GM12873 (cell line): ENCODE measurements around the gene RIPOR2.

Experiments used
- CTCF ChIP-seq: IDR thresholded peaks from 2 replicates; pipeline ENCODE4 v1.5.1; 2012; ENCODE audit warnings: low read depth, mild to moderate bottlenecking, moderate library complexity, low read length, control low read depth; ENCODE audit not compliant: insufficient read depth; ENCODE audit errors: missing control alignments

RIPOR2 gene

GRCh38 chr6:24845578-24845977, 90.2 kb downstream of the RIPOR2 start:
- no peak for TF ChIP-seq CTCF

GRCh38 chr6:24844903-24845302, 90.9 kb downstream of the RIPOR2 start:
- no peak for TF ChIP-seq CTCF

- TF ChIP-seq CTCF: no peak
These were observed 91.7 kb downstream of the RIPOR2 start for GRCh38 chr6:24844061-24844460.

- TF ChIP-seq CTCF: no peak
These were observed 95.6 kb downstream of the RIPOR2 start for GRCh38 chr6:24840187-24840586.

GRCh38 chr6:24838994-24839393, 96.8 kb downstream of the RIPOR2 start:
- TF ChIP-seq CTCF: no peak

GRCh38 chr6:24838081-24838480, 97.7 kb downstream of the RIPOR2 start:
- TF ChIP-seq CTCF: no peak

- no peak for TF ChIP-seq CTCF
These were observed 99.7 kb downstream of the RIPOR2 start for GRCh38 chr6:24836109-24836508.

- no peak for TF ChIP-seq CTCF
These were observed 101.9 kb downstream of the RIPOR2 start for GRCh38 chr6:24833711-24834386.
